T-helper 1 cell treated with Interleukin-12 subunit alpha and Interleukin-12 subunit beta and Interleukin-4 antibody, amounts not matched to agents 30 μg/mL and 1 μg/mL, for 36 hours (primary cell): ENCODE data around the gene C18orf63.

Source experiments
- H3K27ac Mint-ChIP-seq: one replicate; pipeline ENCODE4 v1.8.0; 2021; ENCODE audit warnings: mild to moderate bottlenecking, mixed read lengths
- H3K27me3 Mint-ChIP-seq: one replicate; pipeline ENCODE4 v1.8.0; 2021; ENCODE audit warnings: low read depth, mixed read lengths
- H3K36me3 Mint-ChIP-seq: one replicate; pipeline ENCODE4 v1.8.0; 2021; ENCODE audit warnings: low read depth, mixed read lengths
- H3K4me1 Mint-ChIP-seq: one replicate; pipeline ENCODE4 v1.8.0; 2021; ENCODE audit warnings: low read depth, mixed read lengths
- H3K4me3 Mint-ChIP-seq: one replicate; pipeline ENCODE4 v1.8.0; 2021; ENCODE audit warnings: mild to moderate bottlenecking, moderate library complexity, mixed read lengths
- H3K9me3 Mint-ChIP-seq: one replicate; pipeline ENCODE4 v1.8.0; 2021; ENCODE audit warnings: mixed read lengths

Gene C18orf63

GRCh38 chr18:74315464-74316256, at the start of gene C18orf63:
TSS of gene C18orf63 (plus strand) at chr18:74315839. CDS start at chr18:74317866, 2,027 bp downstream.
- Mint-ChIP-seq H3K4me1 (no peaks in the 10 kb centered on the region), H3K27me3 (peaks cover 14% of the 10 kb centered on the region), H3K36me3 (no peaks in the 10 kb centered on the region), H3K9me3 (no peaks in the 10 kb centered on the region), H3K27ac (no peak within 1 kb of the TSS), H3K4me3 (no peak within 1 kb of the TSS)

- no peak overlapping the region for H3K27ac Mint-ChIP-seq
Measured at GRCh38 chr18:74266161-74266560, 49.5 kb upstream of the C18orf63 start.

GRCh38 chr18:74268175-74268574, 47.5 kb upstream of the C18orf63 start:
- H3K36me3 Mint-ChIP-seq = no peaks in the 10 kb centered on the region
- H3K4me3 Mint-ChIP-seq = no peak overlapping the region
- no peaks in the 10 kb centered on the region for H3K27me3 Mint-ChIP-seq
- H3K9me3 Mint-ChIP-seq = no peaks in the 10 kb centered on the region
- H3K27ac Mint-ChIP-seq = no peak overlapping the region
- H3K4me1 Mint-ChIP-seq = peaks cover 2% of the 10 kb centered on the region

More at GRCh38 chr18:74266161-74266560, 49.5 kb upstream of the C18orf63 start:
- no peaks in the 10 kb centered on the region for H3K36me3 Mint-ChIP-seq
- H3K4me1 Mint-ChIP-seq = peaks cover 2% of the 10 kb centered on the region
- no peaks in the 10 kb centered on the region for H3K9me3 Mint-ChIP-seq
- H3K4me3 Mint-ChIP-seq = no peak overlapping the region
- H3K27me3 Mint-ChIP-seq = no peaks in the 10 kb centered on the region

- H3K36me3 Mint-ChIP-seq = no peaks in the 10 kb centered on the region
- no peak overlapping the region for H3K27ac Mint-ChIP-seq
- no peaks in the 10 kb centered on the region for H3K9me3 Mint-ChIP-seq
- H3K27me3 Mint-ChIP-seq = no peaks in the 10 kb centered on the region
- H3K4me3 Mint-ChIP-seq = no peak overlapping the region
- peaks cover 2% of the 10 kb centered on the region for H3K4me1 Mint-ChIP-seq
Measured at GRCh38 chr18:74268933-74269620, 46.6 kb upstream of the C18orf63 start.

GRCh38 chr18:74271635-74272034, 44.0 kb upstream of the C18orf63 start:
- Mint-ChIP-seq H3K9me3 (no peaks in the 10 kb centered on the region), H3K27me3 (no peaks in the 10 kb centered on the region), H3K36me3 (no peaks in the 10 kb centered on the region), H3K4me3 (no peak overlapping the region), H3K27ac (no peak overlapping the region), H3K4me1 (no peaks in the 10 kb centered on the region)

- no peaks in the 10 kb centered on the region for H3K27me3 Mint-ChIP-seq
- no peaks in the 10 kb centered on the region for H3K36me3 Mint-ChIP-seq
- no peak overlapping the region for H3K4me3 Mint-ChIP-seq
- no peaks in the 10 kb centered on the region for H3K9me3 Mint-ChIP-seq
- H3K27ac Mint-ChIP-seq = no peak overlapping the region
- no peaks in the 10 kb centered on the region for H3K4me1 Mint-ChIP-seq
Measured at GRCh38 chr18:74273394-74273793, 42.2 kb upstream of the C18orf63 start.

GRCh38 chr18:74274700-74275099, 40.9 kb upstream of the C18orf63 start:
- Mint-ChIP-seq H3K9me3 (no peaks in the 10 kb centered on the region), H3K4me1 (no peaks in the 10 kb centered on the region), H3K27me3 (no peaks in the 10 kb centered on the region), H3K4me3 (no peak overlapping the region), H3K36me3 (no peaks in the 10 kb centered on the region), H3K27ac (no peak overlapping the region)

GRCh38 chr18:74275736-74276135, 39.9 kb upstream of the C18orf63 start:
- H3K36me3 Mint-ChIP-seq = no peaks in the 10 kb centered on the region
- no peak overlapping the region for H3K4me3 Mint-ChIP-seq
- no peaks in the 10 kb centered on the region for H3K9me3 Mint-ChIP-seq
- no peak overlapping the region for H3K27ac Mint-ChIP-seq
- H3K27me3 Mint-ChIP-seq = no peaks in the 10 kb centered on the region
- no peaks in the 10 kb centered on the region for H3K4me1 Mint-ChIP-seq

- Mint-ChIP-seq H3K9me3 (no peaks in the 10 kb centered on the region), H3K27me3 (no peaks in the 10 kb centered on the region), H3K27ac (no peak overlapping the region), H3K4me1 (no peaks in the 10 kb centered on the region), H3K4me3 (no peak overlapping the region), H3K36me3 (no peaks in the 10 kb centered on the region)
Measured at GRCh38 chr18:74276609-74277008, 39.0 kb upstream of the C18orf63 start.

- Mint-ChIP-seq H3K27ac (no peak overlapping the region), H3K4me1 (peaks cover 4% of the 10 kb centered on the region), H3K9me3 (no peaks in the 10 kb centered on the region), H3K36me3 (no peaks in the 10 kb centered on the region), H3K27me3 (no peaks in the 10 kb centered on the region), H3K4me3 (no peak overlapping the region)
Measured at GRCh38 chr18:74277296-74277695, 38.3 kb upstream of the C18orf63 start.

- Mint-ChIP-seq H3K4me3 (no peak overlapping the region), H3K27ac (no peak overlapping the region), H3K4me1 (peaks cover 11% of the 10 kb centered on the region), H3K27me3 (no peaks in the 10 kb centered on the region), H3K9me3 (no peaks in the 10 kb centered on the region), H3K36me3 (no peaks in the 10 kb centered on the region)
Measured at GRCh38 chr18:74278058-74278457, 37.6 kb upstream of the C18orf63 start.

GRCh38 chr18:74278983-74279382, 36.7 kb upstream of the C18orf63 start:
- no peaks in the 10 kb centered on the region for H3K27me3 Mint-ChIP-seq
- H3K9me3 Mint-ChIP-seq = no peaks in the 10 kb centered on the region
- H3K36me3 Mint-ChIP-seq = no peaks in the 10 kb centered on the region
- H3K4me3 Mint-ChIP-seq = no peak overlapping the region
- H3K27ac Mint-ChIP-seq = no peak overlapping the region
- peaks cover 15% of the 10 kb centered on the region for H3K4me1 Mint-ChIP-seq

- no peak overlapping the region for H3K27ac Mint-ChIP-seq
- H3K4me1 Mint-ChIP-seq = peaks cover 15% of the 10 kb centered on the region
- no peaks in the 10 kb centered on the region for H3K36me3 Mint-ChIP-seq
- H3K4me3 Mint-ChIP-seq = no peak overlapping the region
- no peaks in the 10 kb centered on the region for H3K9me3 Mint-ChIP-seq
- no peaks in the 10 kb centered on the region for H3K27me3 Mint-ChIP-seq
Measured at GRCh38 chr18:74281011-74281979, 34.3 kb upstream of the C18orf63 start.

- Mint-ChIP-seq H3K27ac (no peak overlapping the region), H3K4me1 (peaks cover 15% of the 10 kb centered on the region), H3K4me3 (no peak overlapping the region)
Measured at GRCh38 chr18:74281980-74282754, 33.5 kb upstream of the C18orf63 start.

More at GRCh38 chr18:74281980-74282754, 33.5 kb upstream of the C18orf63 start:
- H3K27me3 Mint-ChIP-seq = no peaks in the 10 kb centered on the region
- H3K9me3 Mint-ChIP-seq = no peaks in the 10 kb centered on the region
- H3K36me3 Mint-ChIP-seq = no peaks in the 10 kb centered on the region
